Stimulated activated CD4-positive, alpha-beta T cell treated with anti-CD3 and anti-CD28 coated beads, TNF-alpha, amount 100 ng/mL, for 1 hour (primary cell): ENCODE results near the gene MYRFL.
"Not testable (repeated sequence)": the region's sequence is repeated elsewhere in the genome, so short reads cannot be mapped to it uniquely, and the experiment has no call there.

Experiments used
- DNase-seq, 3 donors: peaks; one replicate each; pipeline ENCODE4 v3.0.0-alpha.2; 2020; ENCODE audit warnings: low read depth in 3 of 3, low spot score in 1 of 3

Gene MYRFL

DNA sequence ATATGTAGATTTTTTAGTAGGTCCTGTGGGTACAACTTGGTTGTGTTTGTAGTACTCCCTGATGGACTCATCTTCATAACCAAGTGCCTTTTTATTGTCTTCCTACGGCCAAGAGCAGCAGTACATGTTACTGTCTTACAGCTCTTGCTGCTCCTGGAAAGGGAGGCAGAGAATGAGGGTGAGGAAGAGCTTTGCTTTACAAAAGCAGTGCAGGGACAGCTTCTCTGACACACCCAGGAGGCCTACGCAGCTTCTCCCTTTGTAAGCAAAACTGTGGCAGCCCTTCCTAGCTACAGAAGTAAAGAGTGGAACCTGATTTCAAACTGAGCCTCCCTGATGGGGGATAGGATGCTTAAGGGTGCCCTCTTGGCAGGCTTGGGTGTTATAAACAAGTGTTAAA, 18.6 kb downstream of the MYRFL start:
- DNase-seq: no peak

DNA sequence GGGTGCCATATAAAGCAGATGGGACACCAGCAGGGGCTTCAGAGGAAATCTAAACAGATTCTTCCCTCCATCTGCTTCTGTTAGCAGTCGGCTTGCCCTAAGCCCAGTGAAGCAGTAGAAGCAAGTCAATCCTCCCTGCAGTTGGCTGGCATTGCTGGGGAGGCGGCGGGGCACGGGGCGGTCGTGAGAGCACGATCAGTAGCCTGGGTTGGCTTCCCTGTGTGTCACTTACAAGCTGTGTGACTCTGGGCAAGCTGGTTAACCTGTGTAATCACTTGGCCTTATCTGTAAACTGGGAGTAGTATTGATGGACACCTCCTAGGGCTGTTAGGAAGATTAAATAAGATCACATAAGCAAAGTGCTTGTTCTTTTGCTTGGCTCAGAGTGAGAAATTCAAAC, 19.4 kb downstream of the MYRFL start:
- DNase-seq: no peak

DNA sequence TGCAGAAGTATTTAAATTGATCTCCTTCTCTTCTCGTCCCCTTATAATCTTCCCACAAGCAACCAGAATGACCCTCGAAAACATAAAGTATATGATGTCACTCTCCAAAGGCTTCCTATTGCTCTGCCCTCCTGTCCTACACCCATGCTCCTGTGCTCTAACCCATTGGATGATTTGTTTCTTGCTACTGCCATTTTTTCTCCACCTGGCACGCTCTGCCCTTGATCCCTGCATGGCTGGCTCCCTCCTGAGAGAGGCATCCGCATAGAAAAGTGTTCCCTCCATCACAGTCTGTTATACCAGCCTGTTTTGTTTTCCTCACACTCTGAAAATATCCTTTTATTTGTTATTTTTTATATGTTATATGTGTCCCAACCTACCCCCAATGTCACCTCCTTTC, 19.8 kb downstream of the MYRFL start:
- no peak for DNase-seq

DNA sequence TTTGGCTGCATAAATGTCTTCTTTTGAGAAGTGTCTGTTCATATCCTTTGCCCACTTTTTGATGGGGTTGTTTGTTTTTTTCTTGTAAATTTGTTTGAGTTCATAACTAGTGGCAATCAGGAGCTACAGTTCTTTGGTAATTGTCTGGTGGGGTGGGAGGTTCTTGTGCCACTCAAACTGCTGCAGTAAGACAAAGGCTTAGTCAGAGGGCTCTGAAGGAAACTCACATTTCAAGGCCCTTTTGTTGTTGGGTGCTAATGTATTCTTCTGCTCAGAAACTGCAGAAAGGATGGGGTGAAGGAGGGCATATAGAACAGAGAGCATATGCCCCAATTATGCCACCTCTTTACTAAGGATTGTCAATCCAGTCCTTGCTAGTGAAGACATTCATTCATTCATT, 21.9 kb downstream of the MYRFL start:
- DNase-seq: no peak

DNA sequence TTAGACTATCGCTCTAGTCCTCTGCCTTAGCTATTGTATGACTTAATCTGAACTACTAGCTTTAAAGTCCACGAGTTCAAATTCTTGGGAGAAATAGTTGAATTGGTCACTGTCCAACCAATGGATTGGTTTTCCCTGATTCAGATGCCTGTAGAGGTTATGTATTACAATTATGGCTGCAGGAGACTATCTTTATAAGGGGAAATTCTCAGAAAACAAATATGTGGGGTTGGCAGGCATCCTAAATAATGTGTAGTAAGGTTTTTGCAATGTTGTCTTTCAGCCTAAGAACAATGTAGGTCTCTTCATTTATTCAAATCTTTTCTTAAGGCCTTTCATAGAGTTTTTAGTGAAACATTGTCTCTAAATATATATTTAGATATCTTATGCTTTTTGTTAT, 26.9 kb downstream of the MYRFL start:
- no peak for DNase-seq

GRCh38 chr12:69853176-69853961, 28.3 kb downstream of the MYRFL start:
- not testable (repeated sequence) for DNase-seq

- no peak for DNase-seq
These were observed 41.7 kb downstream of the MYRFL start for GRCh38 chr12:69866698-69867097.

DNA sequence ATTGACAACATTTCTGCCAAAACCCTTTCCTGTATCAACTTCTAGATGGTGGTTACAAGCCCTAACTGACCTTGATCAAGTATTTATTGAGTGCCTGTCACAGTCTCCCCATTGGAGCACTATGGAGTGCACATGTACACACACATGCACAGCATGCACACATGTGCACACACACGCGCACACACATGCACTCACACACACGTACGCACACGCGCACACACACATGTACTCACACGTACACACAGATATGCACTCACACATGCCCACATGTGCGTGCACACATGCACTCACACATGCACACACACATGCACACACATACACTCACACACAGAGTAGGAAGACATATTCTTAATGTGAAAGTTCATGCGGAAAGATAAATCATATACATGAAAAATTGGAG, 43.7 kb downstream of the MYRFL start:
- no peak for DNase-seq

DNA sequence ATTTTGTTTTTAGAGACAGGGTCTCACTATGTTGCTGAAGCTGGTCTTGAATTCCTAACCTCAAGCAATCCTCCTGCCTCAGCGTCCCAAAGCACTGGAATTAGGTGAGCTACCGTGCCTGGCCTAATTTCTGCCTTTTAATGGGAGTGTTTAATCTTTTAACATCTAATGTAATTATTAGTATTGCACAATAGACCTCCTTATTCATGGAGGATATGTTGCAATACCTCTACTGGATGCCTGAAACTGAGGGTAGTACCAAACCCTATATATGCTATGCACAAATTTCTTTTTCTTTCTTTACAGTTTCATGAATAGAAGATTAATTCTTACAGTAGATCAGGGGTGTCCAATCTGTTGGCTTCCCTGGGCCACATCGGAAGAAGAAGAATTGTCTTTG, 47.8 kb downstream of the MYRFL start:
- no peak for DNase-seq

DNA sequence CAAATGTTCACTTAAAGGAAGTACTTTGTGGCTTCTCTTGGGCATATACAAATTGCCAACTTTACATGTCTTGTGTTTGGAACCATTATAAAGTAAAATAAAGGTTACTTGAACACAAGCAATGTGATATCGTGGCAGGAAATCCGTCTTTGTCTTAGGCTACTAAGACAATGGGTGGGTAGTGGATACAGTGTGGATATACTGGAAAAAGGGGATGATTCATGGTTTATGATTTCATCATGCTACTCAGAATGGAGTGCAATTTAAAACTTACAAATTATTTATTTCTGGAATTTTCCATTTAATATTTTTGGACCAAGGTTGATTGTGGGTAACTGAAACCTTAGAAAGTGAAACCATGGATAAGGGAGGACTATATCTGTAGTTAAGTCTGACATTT, 48.4 kb downstream of the MYRFL start:
- DNase-seq: no peak

DNA sequence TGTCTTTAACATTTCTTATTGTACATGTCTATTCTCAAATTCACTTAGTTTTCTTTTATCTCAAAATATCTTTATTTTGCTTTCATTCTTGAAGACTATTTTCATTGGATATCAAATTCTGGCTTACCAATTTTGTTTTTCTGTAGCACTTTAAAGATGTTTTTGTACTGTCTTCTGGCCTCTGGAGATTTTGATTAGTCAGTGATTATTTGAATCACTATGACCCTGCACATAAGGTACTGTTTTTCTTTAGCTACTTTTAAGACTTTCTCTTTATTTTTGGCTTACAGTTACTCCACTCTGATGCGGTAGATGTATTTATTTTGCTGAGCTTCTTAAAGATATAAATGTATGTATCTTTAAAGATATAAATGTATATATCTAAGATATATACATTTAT, 49.6 kb downstream of the MYRFL start:
- no peak for DNase-seq

GRCh38 chr12:69875416-69875935, 50.4 kb downstream of the MYRFL start:
- DNase-seq: no peak

DNA sequence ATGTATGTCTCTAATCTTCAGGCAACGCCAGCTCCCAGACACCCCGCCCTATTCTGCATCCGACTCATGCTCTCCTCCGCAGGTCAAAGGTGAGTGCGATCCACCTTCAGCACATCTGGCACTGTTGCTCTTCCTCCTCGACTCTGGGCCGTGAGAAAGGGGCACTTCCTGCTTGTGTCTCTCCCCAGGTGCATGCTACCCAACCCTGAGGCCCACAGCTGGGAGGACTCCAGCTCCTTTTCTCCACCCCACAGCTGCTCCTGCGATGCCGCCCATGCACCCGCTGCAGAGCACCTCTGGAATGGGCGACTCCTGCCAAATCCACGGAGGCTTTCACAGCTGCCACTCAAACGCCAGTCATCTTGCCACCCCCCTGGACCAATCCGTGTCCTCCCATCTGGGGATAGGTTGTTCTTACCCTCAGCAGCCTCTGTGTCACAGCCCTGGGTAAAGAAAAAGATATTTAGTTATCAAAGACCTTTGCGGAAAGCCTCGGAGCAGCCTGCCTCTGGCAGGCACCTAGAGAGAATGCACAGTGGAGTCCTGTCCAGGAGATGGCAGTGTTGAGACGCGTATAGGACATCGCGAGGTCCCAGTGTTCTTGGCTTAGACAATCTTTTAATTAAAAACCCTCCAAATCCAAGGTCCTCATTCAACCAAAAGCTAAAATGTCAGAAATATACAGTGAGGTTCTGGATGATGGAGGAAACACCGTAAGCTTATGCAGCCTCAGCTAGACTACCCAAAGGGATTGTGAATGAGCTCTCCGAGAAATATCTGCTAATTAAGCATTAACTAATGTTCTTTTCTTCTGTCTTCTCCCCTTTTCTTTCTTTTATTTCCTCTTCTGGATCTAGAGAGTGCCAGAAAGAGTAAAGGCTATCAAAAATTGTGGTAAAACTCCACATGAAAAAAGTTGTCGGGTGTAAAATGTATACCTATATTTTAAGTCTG, 54.3 kb downstream of the MYRFL start:
- DNase-seq: peak in 2 of 3 donors; percentile 28 to 38

DNA sequence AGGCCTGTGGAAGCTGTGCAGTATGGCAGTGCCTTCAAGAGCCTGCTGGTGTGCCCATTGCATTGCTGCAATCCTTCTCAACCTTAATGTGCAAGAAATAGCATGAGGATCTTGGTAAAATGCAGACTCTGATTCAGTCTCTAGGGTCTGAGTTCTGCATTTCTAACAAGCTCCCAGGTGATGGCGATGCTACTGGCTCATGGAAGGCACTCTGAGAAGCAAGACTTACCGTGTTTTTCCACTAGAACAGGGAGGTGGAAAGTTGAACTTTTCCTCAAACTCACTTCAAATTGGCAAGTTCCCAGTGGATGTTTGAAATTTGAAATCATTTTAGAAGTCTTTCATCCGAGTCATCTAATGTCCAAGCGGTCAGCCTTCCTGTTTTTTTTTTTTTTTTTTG, 55.5 kb downstream of the MYRFL start:
- no peak for DNase-seq

- no peak for DNase-seq
These were observed 56.7 kb downstream of the MYRFL start for GRCh38 chr12:69881771-69882170.

- no peak for DNase-seq
These were observed 59.4 kb downstream of the MYRFL start for GRCh38 chr12:69884386-69884785.

DNA sequence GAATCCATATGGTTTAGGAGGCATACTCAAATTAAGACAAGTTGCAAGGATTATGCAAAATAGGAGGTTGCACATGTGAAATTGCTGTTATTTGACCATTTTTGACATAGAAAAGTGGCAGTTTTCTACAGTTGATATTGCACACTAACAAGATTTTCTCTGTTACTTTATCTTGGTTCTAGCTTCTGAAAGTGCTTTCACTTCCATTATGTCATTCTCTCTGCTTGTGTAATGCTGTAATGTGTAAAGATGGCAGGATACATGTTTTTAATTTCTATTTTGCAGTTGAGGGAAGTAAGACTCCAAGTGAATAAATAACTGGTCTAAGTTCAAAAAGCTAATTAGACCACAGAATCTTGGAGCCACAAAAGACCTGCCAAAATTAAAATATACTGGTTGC, 60.6 kb downstream of the MYRFL start:
- DNase-seq: no peak

- no peak for DNase-seq
These were observed 61.1 kb downstream of the MYRFL start for GRCh38 chr12:69886109-69886508.

GRCh38 chr12:69886715-69887114, 61.7 kb downstream of the MYRFL start:
- no peak for DNase-seq

- no peak for DNase-seq
These were observed 63.9 kb downstream of the MYRFL start for GRCh38 chr12:69888901-69889300.

GRCh38 chr12:69894800-69895383, 69.9 kb downstream of the MYRFL start:
- no peak for DNase-seq
